H9 (cell line): ENCODE measurements around the gene SDHAF2. TPM values are rescaled to one million over a fixed set of nuclear protein-coding genes. Genes with fewer than 3 reads are reported as not detected.

Experiments used
- DNase-seq: peaks from one replicate; pipeline ENCODE4 v3.0.0-alpha.2; 2017
- H2AFZ ChIP-seq: one replicate; pipeline ENCODE4 v1.6.1; 2013; ENCODE audit warnings: mild to moderate bottlenecking, low read length, control low read depth, moderate library complexity
- H2AK5ac ChIP-seq: 2 replicates; pipeline ENCODE4 v1.6.1; 2013; ENCODE audit warnings: low read length, control low read depth, mixed read lengths; ENCODE audit not compliant: insufficient read length
- H2BK120ac ChIP-seq: one replicate; pipeline ENCODE4 v1.6.1; 2013; ENCODE audit warnings: low read depth, mild to moderate bottlenecking, low read length, control low read depth, inconsistent platforms; ENCODE audit not compliant: poor library complexity, severe bottlenecking
- H2BK12ac ChIP-seq: 2 replicates; pipeline ENCODE4 v1.6.1; 2013; ENCODE audit warnings: low read length, control low read depth, mixed read lengths, low read depth; ENCODE audit not compliant: insufficient read length
- H2BK15ac ChIP-seq: 2 replicates; pipeline ENCODE4 v1.6.1; 2013; ENCODE audit warnings: low read depth, low read length, control low read depth
- H2BK20ac ChIP-seq: one replicate; pipeline ENCODE4 v1.6.1; 2013; ENCODE audit warnings: low read depth, mild to moderate bottlenecking, low read length, control low read depth, inconsistent platforms; ENCODE audit not compliant: poor library complexity, severe bottlenecking
- H2BK5ac ChIP-seq: 2 replicates; pipeline ENCODE4 v1.6.1; 2013; ENCODE audit warnings: low read length, control low read depth, mixed read lengths; ENCODE audit not compliant: insufficient read length
- H3K14ac ChIP-seq: 2 replicates; pipeline ENCODE4 v1.6.1; 2013; ENCODE audit warnings: low read length, control low read depth; ENCODE audit not compliant: insufficient read depth
- H3K18ac ChIP-seq: 2 replicates; pipeline ENCODE4 v1.6.1; 2013; ENCODE audit warnings: low read depth, mild to moderate bottlenecking, mixed read lengths, low read length, control low read depth; ENCODE audit not compliant: insufficient read length
- H3K23ac ChIP-seq: 2 replicates; pipeline ENCODE4 v1.6.1; 2013; ENCODE audit warnings: low read length, control low read depth, mixed read lengths, low read depth; ENCODE audit not compliant: insufficient read length
- H3K23me2 ChIP-seq: 2 replicates; pipeline ENCODE4 v1.6.1; 2013; ENCODE audit warnings: low read depth, mild to moderate bottlenecking, mixed read lengths, low read length, control low read depth; ENCODE audit not compliant: insufficient read length, poor library complexity, severe bottlenecking
- H3K27ac ChIP-seq: 2 replicates; pipeline ENCODE4 v1.5.1; 2013; ENCODE audit warnings: low read length, control low read depth, mixed read lengths, low read depth; ENCODE audit not compliant: insufficient read length
- H3K27me3 ChIP-seq: 2 replicates; pipeline ENCODE4 v1.6.1; 2013; ENCODE audit warnings: low read length, control low read depth, inconsistent platforms; ENCODE audit not compliant: insufficient read depth
- H3K4ac ChIP-seq: 2 replicates; pipeline ENCODE4 v1.6.1; 2013; ENCODE audit warnings: low read depth, mild to moderate bottlenecking, control low read depth, inconsistent platforms, low read length, moderate library complexity
- H3K4me1 ChIP-seq: 2 replicates; pipeline ENCODE4 v1.6.1; 2013; ENCODE audit warnings: low read length, control low read depth, inconsistent platforms; ENCODE audit not compliant: insufficient read depth
- H3K4me2 ChIP-seq: 2 replicates; pipeline ENCODE4 v1.6.1; 2013; ENCODE audit warnings: low read length, control low read depth, mixed read lengths; ENCODE audit not compliant: insufficient read length, insufficient read depth
- H3K56ac ChIP-seq: 2 replicates; pipeline ENCODE4 v1.6.1; 2013; ENCODE audit warnings: low read depth, mild to moderate bottlenecking, mixed read lengths, low read length, control low read depth; ENCODE audit not compliant: insufficient read length
- H3K79me1 ChIP-seq: 2 replicates; pipeline ENCODE4 v1.6.1; 2013; ENCODE audit warnings: low read depth, mild to moderate bottlenecking, moderate library complexity, low read length, control low read depth, inconsistent platforms; ENCODE audit not compliant: insufficient read depth, poor library complexity, severe bottlenecking
- H3K79me2 ChIP-seq: 2 replicates; pipeline ENCODE4 v1.6.1; 2013; ENCODE audit warnings: low read length, control low read depth, inconsistent platforms; ENCODE audit not compliant: insufficient read depth
- H3K9ac ChIP-seq: 2 replicates; pipeline ENCODE4 v1.6.1; 2013; ENCODE audit warnings: low read length, control low read depth, mixed read lengths; ENCODE audit not compliant: insufficient read length; ENCODE audit errors: extremely low read depth
- H3K9me3 ChIP-seq: one replicate; pipeline ENCODE4 v1.6.1; 2013; ENCODE audit warnings: low read depth, low read length, inconsistent platforms; ENCODE audit not compliant: control insufficient read depth
- H3T11ph ChIP-seq: one replicate; pipeline ENCODE4 v1.6.1; 2013; ENCODE audit warnings: mild to moderate bottlenecking, low read length, control low read depth, inconsistent platforms
- H4K20me1 ChIP-seq: one replicate; pipeline ENCODE4 v1.6.1; 2013; ENCODE audit not compliant: control insufficient read depth, insufficient read length, insufficient read depth
- H4K5ac ChIP-seq: 2 replicates; pipeline ENCODE4 v1.6.1; 2013; ENCODE audit warnings: low read depth, mild to moderate bottlenecking, mixed read lengths, low read length, control low read depth; ENCODE audit not compliant: insufficient read length
- H4K8ac ChIP-seq: replicated peaks from 2 replicates; pipeline ENCODE4 v1.6.1; 2013; ENCODE audit warnings: low read length, control low read depth, mixed read lengths, low read depth; ENCODE audit not compliant: insufficient read length
- H4K91ac ChIP-seq: 2 replicates; pipeline ENCODE4 v1.6.1; 2013; ENCODE audit warnings: low read depth, mild to moderate bottlenecking, moderate library complexity, mixed read lengths, low read length, control low read depth; ENCODE audit not compliant: insufficient read length
- H3K27ac Mint-ChIP-seq, 3 experiments: 2 replicates in 2 of 3; 3 replicates in 1 of 3; pipeline ENCODE4 v1.8.0; 2020 to 2021; ENCODE audit warnings: mixed read lengths in 3 of 3, mild to moderate bottlenecking in 1 of 3, moderate library complexity in 1 of 3
- H3K27me3 Mint-ChIP-seq: 2 replicates; pipeline ENCODE4 v1.8.0; 2021; ENCODE audit warnings: low read depth, mild to moderate bottlenecking, moderate library complexity, mixed read lengths
- H3K36me3 Mint-ChIP-seq, 3 experiments: 2 replicates in 2 of 3; 3 replicates in 1 of 3; pipeline ENCODE4 v1.8.0; 2020 to 2021; ENCODE audit warnings: low read depth in 3 of 3, mixed read lengths in 3 of 3; ENCODE audit not compliant: insufficient read depth in 1 of 3
- H3K4me1 Mint-ChIP-seq, 2 experiments: 2 replicates each; pipeline ENCODE4 v1.8.0; 2020; ENCODE audit warnings: mixed read lengths in 2 of 2
- H3K4me3 Mint-ChIP-seq, 2 experiments: 2 replicates in 1 of 2; 3 replicates in 1 of 2; pipeline ENCODE4 v1.8.0; 2020 to 2021; ENCODE audit warnings: mild to moderate bottlenecking in 2 of 2, mixed read lengths in 2 of 2, moderate library complexity in 1 of 2
- H3K9me3 Mint-ChIP-seq, 2 experiments: 2 replicates in 1 of 2; 3 replicates in 1 of 2; pipeline ENCODE4 v1.8.0; 2020; ENCODE audit warnings: mild to moderate bottlenecking in 2 of 2, mixed read lengths in 2 of 2, moderate library complexity in 1 of 2
- CTCF ChIP-seq: fragments of 200-600 bp; sonication (generic); conservative IDR thresholded peaks from 3 replicates; pipeline ENCODE4 v1.8.0; 2021; ENCODE audit warnings: antibody characterized with exemption, mild to moderate bottlenecking
- WGBS: extraction: QIAGEN DNeasy Blood & Tissue Kit; methylation state at CpG from one replicate; pipeline ENCODE4 v1.1.7; 2013; ENCODE audit warnings: missing lambda C conversion rate, low lambda C conversion rate, mixed read lengths; ENCODE audit not compliant: insufficient read length; ENCODE audit errors: extremely low coverage; 5-methylcytosine and 5-hydroxymethylcytosine counted together
- total RNA-seq: library from RNA; stranded (reverse); gene quantifications from 2 replicates; pipeline ENCODE4 v1.2.1, GENCODE V29; 2021

The SDHAF2 gene
- total RNA-seq, 1 experiment from 2014 or later, result 41.8 TPM

GRCh38 chr11:61413496-61413895 lies 16.4 kb upstream of the SDHAF2 start:
- Histone ChIP-seq H3T11ph (no peak overlapping the region), H2AK5ac (no peak overlapping the region), H3K27me3 (no peaks in the 10 kb centered on the region), H2BK15ac (no peak overlapping the region), H3K9me3 (no peaks in the 10 kb centered on the region), H3K18ac (no peak overlapping the region), H3K79me2 (no peaks in the 10 kb centered on the region), H3K27ac (no peak overlapping the region), H2BK20ac (no peak overlapping the region), H4K5ac (no peak overlapping the region), H2AFZ (no peak overlapping the region), H3K9ac (no peak overlapping the region), H4K20me1 (no peaks in the 10 kb centered on the region), H3K56ac (no peak overlapping the region), H3K23me2 (no peaks in the 10 kb centered on the region), H4K8ac (no peak overlapping the region), H4K91ac (no peak overlapping the region), H2BK120ac (no peak overlapping the region), H3K23ac (no peak overlapping the region), H2BK5ac (no peak overlapping the region), H3K4me1 (no peaks in the 10 kb centered on the region), H3K4ac (no peak overlapping the region), H3K4me2 (no peak overlapping the region), H3K14ac (no peak overlapping the region), H3K79me1 (peaks cover 4% of the 10 kb centered on the region), H2BK12ac (no peak overlapping the region)
- Mint-ChIP-seq H3K36me3 (peaks cover 51 to 97% (median 94%) of the 10 kb centered on the region in 3 experiments), H3K4me1 (no peaks in the 10 kb centered on the region; a peak in 1 of 4 replicates), H3K27me3 (no peaks in the 10 kb centered on the region), H3K27ac (peak overlapping the region in 1 of 3 experiments; percentile 73; a peak in 1 of 7 replicates), H3K9me3 (no peaks in the 10 kb centered on the region), H3K4me3 (no peak overlapping the region)
- TF ChIP-seq CTCF, result no peak
- DNase-seq, result no peak
- WGBS, result no CpG with 5 or more reads among the region's 3 CpGs
